HEK293 (cell line): ENCODE results near the gene CRTAP.

ENCODE experiments used
- BCL11A ChIP-seq: fragments of 450-650 bp; formaldehyde crosslinking; IDR thresholded peaks from 2 replicates; pipeline ENCODE4 v1.5.1; 2016; ENCODE audit warnings: low read depth, missing biosample characterization, missing genetic modification characterization
- KLF16 ChIP-seq: fragments of 450-650 bp; formaldehyde crosslinking; IDR thresholded peaks from 2 replicates; pipeline ENCODE4 v1.5.1; 2017; ENCODE audit warnings: missing biosample characterization, missing genetic modification characterization
- SETDB1 ChIP-seq: IDR thresholded peaks from one replicate; pipeline ENCODE4 v1.6.1; 2017; ENCODE audit warnings: mild to moderate bottlenecking, low read length, moderate library complexity, mixed read lengths; ENCODE audit not compliant: insufficient read length
- WT1 ChIP-seq: fragments of 450-650 bp; formaldehyde crosslinking; IDR thresholded peaks from 2 replicates; pipeline ENCODE4 v1.5.1; 2016; ENCODE audit warnings: missing biosample characterization, missing genetic modification characterization
- ZBTB1 ChIP-seq: fragments of 450-650 bp; formaldehyde crosslinking; IDR thresholded peaks from 2 replicates; pipeline ENCODE4 v1.5.1; 2016; ENCODE audit warnings: missing biosample characterization, missing genetic modification characterization
- ZBTB7A ChIP-seq: fragments of 450-650 bp; formaldehyde crosslinking; IDR thresholded peaks from 2 replicates; pipeline ENCODE4 v1.5.1; 2016; ENCODE audit warnings: low read depth, missing biosample characterization, missing genetic modification characterization
- ZNF274 ChIP-seq, 2 experiments: fragments of 200-500 bp in 1 of 2; fragments of 450-650 bp in 1 of 2; sonication (Bioruptor generic) in 1 of 2; formaldehyde crosslinking in 1 of 2; IDR thresholded peaks; 2 replicates each; pipeline versions ENCODE4 v1.5.1 to v1.6.1; 2014 to 2016; ENCODE audit warnings: borderline replicate concordance in 1 of 2, inconsistent platforms in 1 of 2, low read length in 1 of 2, missing biosample characterization in 1 of 2, missing genetic modification characterization in 1 of 2
- ZNF501 ChIP-seq: fragments of 450-650 bp; formaldehyde crosslinking; IDR thresholded peaks from 2 replicates; pipeline ENCODE4 v1.5.1; 2016; ENCODE audit warnings: missing biosample characterization, missing genetic modification characterization
- ZNF549 ChIP-seq: fragments of 450-650 bp; IDR thresholded peaks from 2 replicates; pipeline ENCODE4 v1.5.1; 2018; ENCODE audit warnings: missing biosample characterization, missing genetic modification characterization, mild to moderate bottlenecking, inconsistent platforms, moderate library complexity
- ZNF792 ChIP-seq: fragments of 450-650 bp; formaldehyde crosslinking; IDR thresholded peaks from 2 replicates; pipeline ENCODE4 v1.5.1; 2016; ENCODE audit warnings: missing biosample characterization, missing genetic modification characterization
- TF ChIP-seq, protein P1 (sequence below): fragments of 450-650 bp; formaldehyde crosslinking; IDR thresholded peaks from 2 replicates; pipeline ENCODE4 v1.5.1; 2016; ENCODE audit warnings: missing biosample characterization, missing genetic modification characterization

DNA sequence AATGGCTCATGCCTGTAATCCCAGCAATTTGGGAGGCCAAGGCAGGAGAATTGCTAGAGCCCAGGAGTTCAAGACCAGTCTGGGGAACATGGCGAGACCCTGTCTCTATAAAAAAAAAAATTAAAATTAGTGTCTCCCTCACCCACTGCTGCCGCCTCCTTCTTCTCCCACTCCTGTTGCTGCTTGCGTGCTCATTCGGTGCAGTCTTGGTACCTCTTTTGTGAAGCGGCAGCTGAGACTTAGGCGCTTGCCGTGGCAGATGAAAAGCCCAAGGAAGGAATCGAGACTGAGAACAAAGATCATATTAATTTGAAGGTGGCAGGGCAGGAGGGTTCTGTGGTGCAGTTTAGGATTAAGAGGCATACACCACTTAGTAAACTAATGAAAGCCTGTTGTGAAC lies 36.9 kb upstream of the CRTAP start:
- TF ChIP-seq, protein P1, sequence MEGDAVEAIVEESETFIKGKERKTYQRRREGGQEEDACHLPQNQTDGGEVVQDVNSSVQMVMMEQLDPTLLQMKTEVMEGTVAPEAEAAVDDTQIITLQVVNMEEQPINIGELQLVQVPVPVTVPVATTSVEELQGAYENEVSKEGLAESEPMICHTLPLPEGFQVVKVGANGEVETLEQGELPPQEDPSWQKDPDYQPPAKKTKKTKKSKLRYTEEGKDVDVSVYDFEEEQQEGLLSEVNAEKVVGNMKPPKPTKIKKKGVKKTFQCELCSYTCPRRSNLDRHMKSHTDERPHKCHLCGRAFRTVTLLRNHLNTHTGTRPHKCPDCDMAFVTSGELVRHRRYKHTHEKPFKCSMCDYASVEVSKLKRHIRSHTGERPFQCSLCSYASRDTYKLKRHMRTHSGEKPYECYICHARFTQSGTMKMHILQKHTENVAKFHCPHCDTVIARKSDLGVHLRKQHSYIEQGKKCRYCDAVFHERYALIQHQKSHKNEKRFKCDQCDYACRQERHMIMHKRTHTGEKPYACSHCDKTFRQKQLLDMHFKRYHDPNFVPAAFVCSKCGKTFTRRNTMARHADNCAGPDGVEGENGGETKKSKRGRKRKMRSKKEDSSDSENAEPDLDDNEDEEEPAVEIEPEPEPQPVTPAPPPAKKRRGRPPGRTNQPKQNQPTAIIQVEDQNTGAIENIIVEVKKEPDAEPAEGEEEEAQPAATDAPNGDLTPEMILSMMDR (tag by site-specific recombination), result no peak
- TF ChIP-seq ZNF274 (IDR thresholded peaks at IDR 0.05; ENCODE audit: low read length) (no peak), ZNF274 (tag by site-specific recombination; IDR thresholded peaks at IDR 0.05; ENCODE audit: borderline replicate concordance) (no peak), ZNF549 (tag by site-specific recombination) (no peak), ZBTB1 (tag by site-specific recombination) (no peak), ZBTB7A (no peak), WT1 (tag by site-specific recombination) (no peak), ZNF792 (tag by site-specific recombination) (no peak), KLF16 (tag by site-specific recombination) (no peak), ZNF501 (tag by site-specific recombination) (no peak), BCL11A (tag by site-specific recombination) (no peak), SETDB1 (no peak)
